Sigmoid colon (tissue), 7 donors: Measurements from ENCODE around the gene CEP112. TPM values are rescaled to one million over a fixed set of nuclear protein-coding genes. Genes with fewer than 3 reads are reported as not detected.

ENCODE experiments used
- DNase-seq: peaks from one replicate; pipeline ENCODE4 v3.0.0-alpha.2; 2019
- H3K27ac ChIP-seq, 4 donors: fragments of 200-600 bp; sonication (generic); one replicate each; pipeline ENCODE4 v1.5.1; 2016 to 2019; ENCODE audit warnings: mild to moderate bottlenecking in 1 of 4
- H3K27me3 ChIP-seq, 3 donors: fragments of 200-600 bp; sonication (generic); one replicate each; pipeline ENCODE4 v1.5.1; 2019; ENCODE audit warnings: mild to moderate bottlenecking in 1 of 3
- H3K36me3 ChIP-seq, 4 donors: fragments of 200-600 bp; sonication (generic); one replicate each; pipeline ENCODE4 v1.5.1; 2016 to 2019
- H3K4me1 ChIP-seq, 4 donors: fragments of 200-600 bp; sonication (generic); one replicate each; pipeline ENCODE4 v1.5.1; 2017 to 2019
- H3K4me3 ChIP-seq, 4 donors: fragments of 200-600 bp; sonication (generic); one replicate each; pipeline ENCODE4 v1.5.1; 2017 to 2019; ENCODE audit warnings: mild to moderate bottlenecking in 2 of 4, moderate library complexity in 1 of 4
- H3K9me3 ChIP-seq, 4 donors: fragments of 200-600 bp in 3 of 4; sonication (generic) in 3 of 4; one replicate each; pipeline versions ENCODE4 v1.5.1 to v1.6.1; 2013 to 2019
- CTCF ChIP-seq, 4 experiments: fragments of 450-650 bp in 3 of 4; fragments of 200-600 bp in 1 of 4; IDR thresholded peaks; one replicate each; pipeline ENCODE4 v1.5.1; 2016 to 2019; ENCODE audit warnings: antibody characterized with exemption in 4 of 4, mild to moderate bottlenecking in 3 of 4, moderate library complexity in 2 of 4
- EP300 ChIP-seq, 4 donors: sonication (generic); formaldehyde crosslinking; IDR thresholded peaks; one replicate each; pipeline ENCODE4 v1.6.1; 2017; ENCODE audit warnings: antibody characterized with exemption in 4 of 4
- POLR2A ChIP-seq, 2 donors: fragments of 450-650 bp; IDR thresholded peaks; one replicate each; pipeline ENCODE4 v1.6.1; 2016; ENCODE audit warnings: antibody characterized with exemption in 2 of 2, mild to moderate bottlenecking in 2 of 2, moderate library complexity in 2 of 2
- POLR2AphosphoS5 ChIP-seq, 4 donors: sonication (generic); formaldehyde crosslinking; IDR thresholded peaks; one replicate each; pipeline ENCODE4 v1.6.1; 2017; ENCODE audit warnings: antibody characterized with exemption in 4 of 4
- WGBS, 2 donors: extraction: QIAGEN DNeasy Blood & Tissue Kit; methylation state at CpG; one replicate each; pipeline ENCODE4 v1.1.7; 2013; 5-methylcytosine and 5-hydroxymethylcytosine counted together
- intact Hi-C: fragments of 100-400 bp; cut with DNase I; formaldehyde crosslinking; loops from one replicate; pipeline ENCODE4 v1.15.1; 2023
- polyA plus RNA-seq, 3 donors: library from polyadenylated mRNA; stranded (reverse); fragments of 200-250 nt; gene quantifications; one replicate each; pipeline ENCODE4 v1.2.3, GENCODE V29; 2013
- total RNA-seq, 4 donors: library from RNA; depleted of rRNA; stranded (reverse); fragments of >200 nt; gene quantifications; one replicate each; pipeline ENCODE4 v1.1.0, GENCODE V29; 2016
- donor health status: healthy with polysubstance abuse.
- donor health status: Bipolar disorder and iron deficiency.
- donor health status: healthy.

CEP112 gene
- total and polyA plus RNA-seq, 7 donors: 0.92 to 29.1 (median 15.1) TPM

- peaks cover 0 to 3% (median 0%) of the 10 kb centered on the region in 4 donors for H3K9me3 ChIP-seq
- 47 to 89% methylated on average over 1 of the region's 1 CpG for WGBS, 2 donors
- no peaks in the 10 kb centered on the region for H3K4me1 ChIP-seq
- intact Hi-C loops: no loop called here
- no peak overlapping the region for H3K27ac ChIP-seq
- no peaks in the 10 kb centered on the region for H3K27me3 ChIP-seq
- TF ChIP-seq EP300 (IDR thresholded peaks at IDR 0.05) (no peak), POLR2A (IDR thresholded peaks at IDR 0.05) (no peak), POLR2AphosphoS5 (IDR thresholded peaks at IDR 0.05) (no peak), CTCF (IDR thresholded peaks at IDR 0.05) (no peak)
- no peak for DNase-seq
- H3K4me3 ChIP-seq: no peak overlapping the region
- H3K36me3 ChIP-seq: no peaks in the 10 kb centered on the region
Observed at GRCh38 chr17:65973237-65973636, 218.7 kb downstream of the CEP112 start.

GRCh38 chr17:65967372-65967771 is 224.6 kb downstream of the CEP112 start:
- no peak for TF ChIP-seq POLR2AphosphoS5 (IDR thresholded peaks at IDR 0.05)
- no peak for TF ChIP-seq CTCF (IDR thresholded peaks at IDR 0.05)
- TF ChIP-seq POLR2A (IDR thresholded peaks at IDR 0.05): no peak
- no peak for TF ChIP-seq EP300 (IDR thresholded peaks at IDR 0.05)
- no peaks in the 10 kb centered on the region for H3K27me3 ChIP-seq
- H3K36me3 ChIP-seq: no peaks in the 10 kb centered on the region
- H3K27ac ChIP-seq: no peak overlapping the region
- no peak overlapping the region for H3K4me3 ChIP-seq
- H3K4me1 ChIP-seq: no peaks in the 10 kb centered on the region
- H3K9me3 ChIP-seq: peaks cover 0 to 3% (median 0%) of the 10 kb centered on the region in 4 donors
- intact Hi-C loops: no loop called here
- WGBS, 2 donors: 97 to 99% methylated on average over 2 of the region's 2 CpGs
- DNase-seq: no peak

- intact Hi-C loops: no loop called here
- TF ChIP-seq POLR2A (IDR thresholded peaks at IDR 0.05): no peak
- TF ChIP-seq POLR2AphosphoS5 (IDR thresholded peaks at IDR 0.05): no peak
- no peak for TF ChIP-seq EP300 (IDR thresholded peaks at IDR 0.05)
- no peak for TF ChIP-seq CTCF (IDR thresholded peaks at IDR 0.05)
- no peaks in the 10 kb centered on the region for H3K4me1 ChIP-seq
- no peak overlapping the region for H3K4me3 ChIP-seq
- peaks cover 0 to 3% (median 0%) of the 10 kb centered on the region in 4 donors for H3K9me3 ChIP-seq
- H3K36me3 ChIP-seq: no peaks in the 10 kb centered on the region
- H3K27me3 ChIP-seq: no peaks in the 10 kb centered on the region
- H3K27ac ChIP-seq: no peak overlapping the region
- 93 to 95% methylated on average over 2 of the region's 2 CpGs for WGBS, 2 donors
- no peak for DNase-seq
Observed at GRCh38 chr17:65966072-65966695, 225.7 kb downstream of the CEP112 start.

GRCh38 chr17:65963179-65963578 is 228.8 kb downstream of the CEP112 start:
- Histone ChIP-seq H3K4me3 (no peak overlapping the region), H3K27me3 (no peaks in the 10 kb centered on the region), H3K36me3 (peaks cover 0 to 6% (median 0%) of the 10 kb centered on the region in 4 donors), H3K9me3 (peaks cover 0 to 7% (median 0%) of the 10 kb centered on the region in 4 donors), H3K4me1 (no peaks in the 10 kb centered on the region), H3K27ac (no peak overlapping the region)
- intact Hi-C loops: no loop called here
- TF ChIP-seq POLR2AphosphoS5 (IDR thresholded peaks at IDR 0.05) (no peak), EP300 (IDR thresholded peaks at IDR 0.05) (no peak)
- no peak for DNase-seq
- 93 to 95% methylated on average over 3 of the region's 3 CpGs for WGBS, 2 donors

GRCh38 chr17:65959630-65960029 is 232.3 kb downstream of the CEP112 start:
- Histone ChIP-seq H3K27me3 (no peaks in the 10 kb centered on the region), H3K4me1 (no peaks in the 10 kb centered on the region), H3K9me3 (peaks cover 0 to 7% (median 2%) of the 10 kb centered on the region in 4 donors), H3K27ac (no peak overlapping the region), H3K36me3 (peaks cover 0 to 6% (median 0%) of the 10 kb centered on the region in 4 donors), H3K4me3 (no peak overlapping the region)
- intact Hi-C loops: no loop called here
- TF ChIP-seq POLR2A (IDR thresholded peaks at IDR 0.05) (no peak), EP300 (IDR thresholded peaks at IDR 0.05) (no peak), POLR2AphosphoS5 (IDR thresholded peaks at IDR 0.05) (no peak), CTCF (IDR thresholded peaks at IDR 0.05) (no peak)
- 93 to 97% methylated on average over 3 of the region's 3 CpGs for WGBS, 2 donors
- no peak for DNase-seq
